NT2/D1 (cell line): Measurements from ENCODE around the gene CACNA2D1.

Experiments used
- YY1 ChIP-seq: IDR thresholded peaks from 2 replicates; pipeline ENCODE4 v1.6.1; 2011; ENCODE audit not compliant: insufficient read length, insufficient read depth
- ZNF274 ChIP-seq: IDR thresholded peaks from 2 replicates; pipeline ENCODE4 v1.6.1; 2011; ENCODE audit warnings: mild to moderate bottlenecking, low read depth, low read length

DNA sequence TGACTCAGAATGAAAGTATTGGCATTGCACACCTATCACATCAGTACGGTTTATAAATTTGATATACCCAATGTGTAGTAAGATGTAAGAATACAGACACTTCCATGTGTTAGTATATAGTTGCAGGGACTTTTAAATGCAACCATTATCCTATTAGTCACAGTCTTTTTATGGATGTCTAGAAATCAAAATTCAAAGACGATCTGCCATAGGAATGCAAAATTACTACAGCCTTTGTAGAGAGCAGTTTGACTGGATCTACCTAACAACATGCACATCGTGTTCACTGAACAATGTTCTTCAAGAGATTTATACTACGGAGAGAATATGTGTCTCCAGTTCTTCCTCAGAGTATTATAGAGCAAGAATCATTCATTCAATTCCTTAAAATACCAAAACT is 356.5 kb downstream of the CACNA2D1 start:
- TF ChIP-seq ZNF274 = no peak
- TF ChIP-seq YY1 = no peak
